Fibroblast of skin of right quadriceps (primary cell): Measurements from ENCODE around the gene ORM2.
A peak's percentile ranks its signal among the peaks of the same experiment; 100 is the strongest.
"Not testable (repeated sequence)": the region's sequence is repeated elsewhere in the genome, so short reads cannot be mapped to it uniquely, and the experiment has no call there.

ENCODE experiments used
- DNase-seq: peaks from one replicate; pipeline ENCODE4 v3.0.0-alpha.2; 2013

Gene ORM2

GRCh38 chr9:114329625-114330022 lies at the start of gene ORM2:
ORM2 (plus strand) TSS chr9:114329869; CDS start chr9:114329905, 36 bp downstream.
- DNase-seq = not testable (repeated sequence)

GRCh38 chr9:114280636-114281472 lies 48.8 kb upstream of the ORM2 start:
- DNase-seq = peak; percentile 84

- peak; percentile 94 for DNase-seq
Measured at GRCh38 chr9:114281473-114282103, 48.1 kb upstream of the ORM2 start.

- no peak for DNase-seq
Measured at GRCh38 chr9:114282104-114282485, 47.6 kb upstream of the ORM2 start.

- no peak for DNase-seq
Measured at GRCh38 chr9:114282507-114282906, 47.2 kb upstream of the ORM2 start.

- peak; percentile 96 for DNase-seq
Measured at GRCh38 chr9:114282926-114283325, 46.7 kb upstream of the ORM2 start.

GRCh38 chr9:114283551-114284111 lies 46.0 kb upstream of the ORM2 start:
- DNase-seq = no peak

- DNase-seq = no peak
Measured at GRCh38 chr9:114284316-114285060, 45.2 kb upstream of the ORM2 start.

- DNase-seq = peak; percentile 95
Measured at GRCh38 chr9:114285166-114285867, 44.4 kb upstream of the ORM2 start.

- DNase-seq = no peak
Measured at GRCh38 chr9:114286146-114286679, 43.5 kb upstream of the ORM2 start.

GRCh38 chr9:114287001-114287762 lies 42.5 kb upstream of the ORM2 start:
- peak; percentile 34 for DNase-seq

- DNase-seq = no peak
Measured at GRCh38 chr9:114287763-114288192, 41.9 kb upstream of the ORM2 start.

GRCh38 chr9:114288193-114289091 lies 41.2 kb upstream of the ORM2 start:
- DNase-seq = peak; percentile 82

GRCh38 chr9:114289106-114289505 lies 40.6 kb upstream of the ORM2 start:
- DNase-seq = no peak

GRCh38 chr9:114289571-114290481 lies 39.8 kb upstream of the ORM2 start:
- no peak for DNase-seq

GRCh38 chr9:114290561-114290986 lies 39.1 kb upstream of the ORM2 start:
- no peak for DNase-seq

- peak; percentile 68 for DNase-seq
Measured at GRCh38 chr9:114291064-114291474, 38.6 kb upstream of the ORM2 start.

GRCh38 chr9:114291886-114292590 lies 37.6 kb upstream of the ORM2 start:
- no peak for DNase-seq

- DNase-seq = no peak
Measured at GRCh38 chr9:114294664-114295063, 35.0 kb upstream of the ORM2 start.
